Endothelial cell of umbilical vein (primary cell): ENCODE data around the gene GALNT12. TPM values are rescaled to one million over a fixed set of nuclear protein-coding genes. Genes with fewer than 3 reads are reported as not detected.

Source experiments
- BruUV-seq: library from RNA; stranded (reverse); fragments of 400-500 nt; replicated peaks from 2 replicates; lab custom pipeline; 2021; lab: Mats Ljungman, UMichigan
- CTCF ChIA-PET: fragments of 300-600, 350-600 bp; sonication (Branson Sonifier 250); formaldehyde crosslinking; loops from one replicate; lab custom pipeline; 2021; ENCODE audit warnings: antibody characterized with exemption, inconsistent platforms; lab: Charles Lee
- POLR2A ChIA-PET: fragments of 300-600, 350-600 bp; sonication (Branson Sonifier 250); formaldehyde crosslinking; loops from one replicate; lab custom pipeline; 2021; ENCODE audit warnings: antibody characterized with exemption, inconsistent platforms; lab: Charles Lee
- DNase-seq: peaks from one replicate; pipeline ENCODE4 v3.0.0-alpha.2; 2011; ENCODE audit warnings: low read depth, low spot score
- FAIRE-seq: peaks from 2 replicates; lab custom pipeline; 2011; peaks lifted over from hg19 to GRCh38; lab: Jason Lieb, UNC
- H2AFZ ChIP-seq: 2 replicates; pipeline ENCODE4 v1.6.0; 2012; ENCODE audit warnings: low read depth, low read length, control low read depth, inconsistent platforms
- H3K27ac ChIP-seq: 2 replicates; pipeline ENCODE4 v1.5.1; 2011; ENCODE audit warnings: low read depth, mild to moderate bottlenecking, control low read depth, low read length, moderate library complexity; ENCODE audit not compliant: insufficient read depth
- H3K27me3 ChIP-seq, 2 experiments: 2 replicates each; pipeline versions ENCODE4 v1.6.0 to v1.6.1; 2011; ENCODE audit warnings: low read length in 2 of 2, mixed read lengths in 1 of 2; ENCODE audit not compliant: control insufficient read depth in 2 of 2, insufficient read depth in 2 of 2
- H3K36me3 ChIP-seq, 2 experiments: 2 replicates in 1 of 2; 3 replicates in 1 of 2; pipeline ENCODE4 v1.5.1; 2011; ENCODE audit warnings: low read length in 2 of 2, mild to moderate bottlenecking in 1 of 2, moderate library complexity in 1 of 2; ENCODE audit not compliant: control insufficient read depth in 2 of 2, insufficient read depth in 2 of 2; ENCODE audit errors: extremely low read depth in 1 of 2
- H3K4me1 ChIP-seq: 3 replicates; pipeline ENCODE4 v1.5.1; 2011; ENCODE audit warnings: mild to moderate bottlenecking, low read length; ENCODE audit not compliant: control insufficient read depth, insufficient read depth; ENCODE audit errors: extremely low read depth
- H3K4me2 ChIP-seq: 2 replicates; pipeline ENCODE4 v1.6.1; 2011; ENCODE audit warnings: low read length, control low read depth, mixed read lengths; ENCODE audit not compliant: insufficient read depth
- H3K4me3 ChIP-seq, 3 experiments: fragments of 200-600 bp in 1 of 3; sonication (generic), shearing (Covaris generic) in 1 of 3; replicated peaks in 1 of 3; 2 replicates each; pipeline ENCODE4 v1.5.1; 2011 to 2016; ENCODE audit warnings: control low read depth in 3 of 3, low read length in 3 of 3, mild to moderate bottlenecking in 2 of 3, inconsistent platforms in 1 of 3, low read depth in 1 of 3, moderate library complexity in 1 of 3; ENCODE audit not compliant: insufficient read depth in 1 of 3
- H3K79me2 ChIP-seq: 2 replicates; pipeline ENCODE4 v1.6.0; 2012; ENCODE audit warnings: low read length, inconsistent platforms; ENCODE audit not compliant: control insufficient read depth, insufficient read depth
- H3K9ac ChIP-seq: replicated peaks from 2 replicates; pipeline ENCODE3; 2011; ENCODE audit warnings: low read length, control low read depth; ENCODE audit not compliant: insufficient read depth; ENCODE audit errors: extremely low read depth
- H3K9me1 ChIP-seq: replicated peaks from 3 replicates; pipeline ENCODE4 v1.6.0; 2011; ENCODE audit warnings: mild to moderate bottlenecking, low read length; ENCODE audit not compliant: control insufficient read depth, insufficient read depth; ENCODE audit errors: extremely low read depth
- H3K9me3 ChIP-seq: replicated peaks from 2 replicates; pipeline ENCODE4 v1.5.1; 2012; ENCODE audit warnings: low read length, inconsistent platforms; ENCODE audit not compliant: control insufficient read depth, insufficient read depth
- H4K20me1 ChIP-seq: replicated peaks from 2 replicates; pipeline ENCODE3; 2011; ENCODE audit warnings: mild to moderate bottlenecking, low read length; ENCODE audit not compliant: control insufficient read depth, insufficient read depth; ENCODE audit errors: extremely low read depth
- CTCF ChIP-seq, 2 donors: IDR thresholded peaks; 1 replicate in 1 of 2; 2 replicates in 1 of 2; pipeline ENCODE4 v1.5.1; 2011; ENCODE audit warnings: low read length in 2 of 2, mild to moderate bottlenecking in 2 of 2, moderate library complexity in 2 of 2, control low read depth in 1 of 2, inconsistent platforms in 1 of 2, low read depth in 1 of 2; ENCODE audit not compliant: insufficient read depth in 1 of 2; ENCODE audit errors: extremely low read depth in 1 of 2
- EZH2 ChIP-seq: IDR thresholded peaks from 2 replicates; pipeline ENCODE4 v1.6.1; 2012; ENCODE audit warnings: borderline replicate concordance, low read depth, mild to moderate bottlenecking, moderate library complexity, low read length, inconsistent platforms; ENCODE audit not compliant: severe bottlenecking
- FOS ChIP-seq: IDR thresholded peaks from 2 replicates; pipeline ENCODE4 v1.6.1; 2011; ENCODE audit warnings: mild to moderate bottlenecking, low read length, moderate library complexity, borderline replicate concordance; ENCODE audit not compliant: insufficient read depth
- GATA2 ChIP-seq: IDR thresholded peaks from 2 replicates; pipeline ENCODE4 v1.7.0; 2011; ENCODE audit warnings: low read depth, mild to moderate bottlenecking, moderate library complexity, mixed read lengths, low read length; ENCODE audit not compliant: insufficient read length, insufficient read depth
- JUN ChIP-seq: IDR thresholded peaks from 2 replicates; pipeline ENCODE4 v1.6.1; 2011; ENCODE audit warnings: borderline replicate concordance, low read depth; ENCODE audit not compliant: insufficient read length, insufficient read depth
- MYC ChIP-seq: IDR thresholded peaks from one replicate; pipeline ENCODE4 v1.6.1; 2011; ENCODE audit warnings: mild to moderate bottlenecking, low read depth, low read length
- POLR2A ChIP-seq: IDR thresholded peaks from 2 replicates; pipeline ENCODE4 v1.6.1; 2012; ENCODE audit warnings: low read depth, mild to moderate bottlenecking, control low read depth, low read length
- POLR2AphosphoS5 ChIP-seq: IDR thresholded peaks from 2 replicates; pipeline ENCODE4 v1.6.1; 2012; ENCODE audit warnings: low read depth, mild to moderate bottlenecking, control low read depth, low read length, moderate library complexity; ENCODE audit not compliant: insufficient read depth
- dilution Hi-C: fragments of 300-500 bp; cut with MboI; formaldehyde crosslinking; loops from one replicate; pipeline ENCODE4 v1.15.0; 2019; ENCODE audit warnings: low sequenced_read_pairs; ENCODE audit not compliant: extremely low pct_ligation_motif_present
- intact Hi-C: fragments of 100-400 bp; cut with micrococcal nuclease; formaldehyde crosslinking; loops from one replicate; pipeline ENCODE4 v1.10.0; 2022
- polyA plus RNA-seq, 4 experiments: library from polyadenylated mRNA; depleted of rRNA in 3 of 4; stranded (reverse) in 3 of 4; unstranded in 1 of 4; fragments of >200 nt; gene quantifications; 2 replicates each; pipeline versions ENCODE4 v1.2.1 to v1.2.3, GENCODE V29; 2011 to 2012; ENCODE audit warnings: missing spikeins in 1 of 4
- total RNA-seq: library from RNA; stranded (reverse); gene quantifications from 2 replicates; pipeline ENCODE4 v1.2.3, GENCODE V29; 2021
- TF ChIP-seq, protein P1 (sequence below): IDR thresholded peaks from 2 replicates; pipeline ENCODE4 v1.6.1; 2011; ENCODE audit not compliant: insufficient read depth, insufficient read length

Gene GALNT12
- total and polyA plus RNA-seq, 2 donors (not counting 3 experiments of a cell fraction or from before 2014, with no cell fraction given), result 0.26 to 0.44 TPM

GRCh38 chr9:98794802-98795201 is 12.7 kb upstream of the GALNT12 start:
- FAIRE-seq (no peak), DNase-seq (no peak)
- Histone ChIP-seq H3K27me3 (peaks cover 3 to 5% of the 10 kb centered on the region in 2 experiments), H3K4me3 (no peak overlapping the region), H3K9me3 (no peaks in the 10 kb centered on the region), H3K79me2 (peaks cover 24% of the 10 kb centered on the region), H2AFZ (no peak overlapping the region), H3K36me3 (no peaks in the 10 kb centered on the region), H4K20me1 (no peaks in the 10 kb centered on the region), H3K4me2 (peak overlapping the region; percentile 86), H3K9me1 (no peaks in the 10 kb centered on the region), H3K9ac (no peak overlapping the region), H3K27ac (no peak overlapping the region), H3K4me1 (peaks cover 19% of the 10 kb centered on the region)
- ChIA-PET POLR2A (no interaction called here), CTCF (interaction anchor here (0.8 kb wide), 1 partner anchor 20 kb away, joined by 3 read pairs; no protein-coding TSS in a partner anchor)
- TF ChIP-seq, protein P1, sequence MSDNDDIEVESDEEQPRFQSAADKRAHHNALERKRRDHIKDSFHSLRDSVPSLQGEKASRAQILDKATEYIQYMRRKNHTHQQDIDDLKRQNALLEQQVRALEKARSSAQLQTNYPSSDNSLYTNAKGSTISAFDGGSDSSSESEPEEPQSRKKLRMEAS, result no peak
- TF ChIP-seq EZH2 (no peak), POLR2AphosphoS5 (no peak)
- dilution Hi-C loops (no loop called here), intact Hi-C loops (loop anchor here (5.0 kb wide), 1 partner anchor 723 kb away; no protein-coding TSS in a partner anchor)
- no TSS peak for BruUV-seq

DNA sequence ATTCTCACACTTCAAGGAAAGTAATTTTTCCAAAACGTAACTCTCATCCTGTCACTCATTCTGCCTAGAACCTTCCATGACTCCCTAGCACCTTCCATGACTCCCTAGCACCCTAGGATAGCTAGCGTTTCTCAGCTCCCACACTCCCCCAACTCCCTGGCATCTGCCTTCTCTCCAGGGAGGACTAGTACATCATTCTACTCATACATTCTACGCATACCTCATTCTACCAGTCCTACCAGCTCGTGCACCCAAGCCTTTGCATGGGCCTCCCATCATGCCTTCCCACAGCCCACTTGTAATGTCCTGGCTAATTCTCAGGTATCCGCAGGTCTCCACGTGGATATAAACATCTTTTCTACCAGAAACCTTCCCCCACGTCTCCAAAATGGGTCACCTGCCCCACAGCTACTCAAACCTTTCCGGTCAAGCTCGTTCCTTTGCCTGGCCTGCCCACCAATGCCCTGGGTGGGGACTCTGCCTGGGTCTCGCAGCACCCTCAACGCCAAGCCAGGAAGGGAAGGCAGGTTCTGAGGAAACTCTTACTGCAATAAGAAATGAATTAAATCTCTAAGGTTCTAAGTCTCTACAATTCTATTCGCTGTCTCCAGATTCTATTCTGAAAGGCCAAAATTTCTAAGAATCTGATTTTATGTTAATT is 12.0 kb upstream of the GALNT12 start:
- H3K79me2 ChIP-seq, result peaks cover 24% of the 10 kb centered on the region
- H3K36me3 ChIP-seq, result no peaks in the 10 kb centered on the region
- intact Hi-C loops (no loop called here), dilution Hi-C loops (no loop called here)
- TF ChIP-seq FOS (no peak), EZH2 (no peak), POLR2A (no peak), MYC (no peak), JUN (no peak), GATA2 (no peak), POLR2AphosphoS5 (no peak), CTCF (IDR thresholded peaks at IDR 0.05; ENCODE audit: extremely low read depth in 1 of 2, insufficient read depth in 1 of 2, low read depth in 1 of 2, low read length in 2 of 2) (no peak)
- TF ChIP-seq, protein P1, result no peak
- POLR2A ChIA-PET, result no interaction called here
- H3K4me2 ChIP-seq, result peak overlapping the region; percentile 86
- no peak for DNase-seq
- peak overlapping the region; percentile 19 for H2AFZ ChIP-seq
- H3K4me1 ChIP-seq, result peaks cover 19% of the 10 kb centered on the region
- H4K20me1 ChIP-seq, result no peaks in the 10 kb centered on the region
- FAIRE-seq, result no peak
- peak overlapping the region; percentile 57 to 90 (median 73) for H3K4me3 ChIP-seq
- BruUV-seq, result no TSS peak
- H3K9me1 ChIP-seq, result no peaks in the 10 kb centered on the region
- H3K27ac ChIP-seq, result no peak overlapping the region
- no peaks in the 10 kb centered on the region for H3K9me3 ChIP-seq
- peaks cover 3 to 5% of the 10 kb centered on the region in 2 experiments for H3K27me3 ChIP-seq
- CTCF ChIA-PET, result interaction anchor here (0.8 kb wide), 1 partner anchor 20 kb away, joined by 3 read pairs; no protein-coding TSS in a partner anchor
- H3K9ac ChIP-seq, result peak overlapping the region; percentile 48
